Nephron progenitor cell (in vitro differentiated cells): ENCODE measurements around the gene BBS4.
A peak's percentile ranks its signal among the peaks of the same experiment; 100 is the strongest.
"Not testable (repeated sequence)": the region's sequence is repeated elsewhere in the genome, so short reads cannot be mapped to it uniquely, and the experiment has no call there.

ENCODE experiments used
- DNase-seq: peaks from one replicate; pipeline ENCODE4 v3.0.0; 2021
- H3K27ac Mint-ChIP-seq: 2 replicates; pipeline ENCODE4 v1.8.0; 2021; ENCODE audit warnings: mild to moderate bottlenecking, moderate library complexity, mixed read lengths
- H3K27me3 Mint-ChIP-seq: 2 replicates; pipeline ENCODE4 v1.8.0; 2021; ENCODE audit warnings: mild to moderate bottlenecking, low read depth, mixed read lengths; ENCODE audit not compliant: poor library complexity
- H3K36me3 Mint-ChIP-seq: 2 replicates; pipeline ENCODE4 v1.8.0; 2021; ENCODE audit warnings: low read depth, mixed read lengths
- H3K4me1 Mint-ChIP-seq: 2 replicates; pipeline ENCODE4 v1.8.0; 2021; ENCODE audit warnings: mixed read lengths
- H3K4me3 Mint-ChIP-seq: 2 replicates; pipeline ENCODE4 v1.8.0; 2021; ENCODE audit warnings: mild to moderate bottlenecking, moderate library complexity, mixed read lengths
- H3K9me3 Mint-ChIP-seq: 2 replicates; pipeline ENCODE4 v1.8.0; 2021; ENCODE audit warnings: mild to moderate bottlenecking, moderate library complexity, mixed read lengths
- TF ChIP-seq, protein P1 (sequence below): fragments of 200-600 bp; sonication (generic); IDR thresholded peaks from 2 replicates; pipeline ENCODE4 v1.5.0; 2021; ENCODE audit warnings: antibody characterized with exemption

BBS4 gene, protein sequence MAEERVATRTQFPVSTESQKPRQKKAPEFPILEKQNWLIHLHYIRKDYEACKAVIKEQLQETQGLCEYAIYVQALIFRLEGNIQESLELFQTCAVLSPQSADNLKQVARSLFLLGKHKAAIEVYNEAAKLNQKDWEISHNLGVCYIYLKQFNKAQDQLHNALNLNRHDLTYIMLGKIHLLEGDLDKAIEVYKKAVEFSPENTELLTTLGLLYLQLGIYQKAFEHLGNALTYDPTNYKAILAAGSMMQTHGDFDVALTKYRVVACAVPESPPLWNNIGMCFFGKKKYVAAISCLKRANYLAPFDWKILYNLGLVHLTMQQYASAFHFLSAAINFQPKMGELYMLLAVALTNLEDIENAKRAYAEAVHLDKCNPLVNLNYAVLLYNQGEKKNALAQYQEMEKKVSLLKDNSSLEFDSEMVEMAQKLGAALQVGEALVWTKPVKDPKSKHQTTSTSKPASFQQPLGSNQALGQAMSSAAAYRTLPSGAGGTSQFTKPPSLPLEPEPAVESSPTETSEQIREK

GRCh38 chr15:72685925-72686794 is at the start of gene BBS4, which contains the start of gene HIGD2B:
Gene BBS4, plus strand, starts transcription at chr15:72686207. Its CDS starts 21 bp downstream, at chr15:72686228.
Gene HIGD2B, minus strand, starts transcription at chr15:72686182. Its CDS starts 9,808 bp downstream, at chr15:72676374.
- peaks cover 15% of the 10 kb centered on the region for H3K4me1 Mint-ChIP-seq
- peaks cover 9% of the 10 kb centered on the region for H3K27me3 Mint-ChIP-seq
- peak within 1 kb of the TSS; percentile 97 for H3K27ac Mint-ChIP-seq
- H3K36me3 Mint-ChIP-seq: no peaks in the 10 kb centered on the region
- peak; percentile 90 for DNase-seq
- TF ChIP-seq, protein P1, sequence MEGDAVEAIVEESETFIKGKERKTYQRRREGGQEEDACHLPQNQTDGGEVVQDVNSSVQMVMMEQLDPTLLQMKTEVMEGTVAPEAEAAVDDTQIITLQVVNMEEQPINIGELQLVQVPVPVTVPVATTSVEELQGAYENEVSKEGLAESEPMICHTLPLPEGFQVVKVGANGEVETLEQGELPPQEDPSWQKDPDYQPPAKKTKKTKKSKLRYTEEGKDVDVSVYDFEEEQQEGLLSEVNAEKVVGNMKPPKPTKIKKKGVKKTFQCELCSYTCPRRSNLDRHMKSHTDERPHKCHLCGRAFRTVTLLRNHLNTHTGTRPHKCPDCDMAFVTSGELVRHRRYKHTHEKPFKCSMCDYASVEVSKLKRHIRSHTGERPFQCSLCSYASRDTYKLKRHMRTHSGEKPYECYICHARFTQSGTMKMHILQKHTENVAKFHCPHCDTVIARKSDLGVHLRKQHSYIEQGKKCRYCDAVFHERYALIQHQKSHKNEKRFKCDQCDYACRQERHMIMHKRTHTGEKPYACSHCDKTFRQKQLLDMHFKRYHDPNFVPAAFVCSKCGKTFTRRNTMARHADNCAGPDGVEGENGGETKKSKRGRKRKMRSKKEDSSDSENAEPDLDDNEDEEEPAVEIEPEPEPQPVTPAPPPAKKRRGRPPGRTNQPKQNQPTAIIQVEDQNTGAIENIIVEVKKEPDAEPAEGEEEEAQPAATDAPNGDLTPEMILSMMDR: no peak
- no peaks in the 10 kb centered on the region for H3K9me3 Mint-ChIP-seq
- peak within 1 kb of the TSS; percentile 95 for H3K4me3 Mint-ChIP-seq

GRCh38 chr15:72636519-72637282 is 49.3 kb upstream of the BBS4 start:
- H3K9me3 Mint-ChIP-seq, H3K36me3 Mint-ChIP-seq, H3K27me3 Mint-ChIP-seq, H3K4me3 Mint-ChIP-seq, H3K27ac Mint-ChIP-seq, H3K4me1 Mint-ChIP-seq: not testable (repeated sequence)
- peak; percentile 80 for DNase-seq

GRCh38 chr15:72639759-72640483 is 46.1 kb upstream of the BBS4 start:
- not testable (repeated sequence) for H3K9me3 Mint-ChIP-seq, H3K27me3 Mint-ChIP-seq, H3K4me3 Mint-ChIP-seq, DNase-seq, H3K27ac Mint-ChIP-seq, H3K36me3 Mint-ChIP-seq, H3K4me1 Mint-ChIP-seq

- not testable (repeated sequence) for H3K9me3 Mint-ChIP-seq, H3K36me3 Mint-ChIP-seq, DNase-seq, H3K27me3 Mint-ChIP-seq, H3K27ac Mint-ChIP-seq, H3K4me3 Mint-ChIP-seq, H3K4me1 Mint-ChIP-seq
These were observed 43.7 kb upstream of the BBS4 start for GRCh38 chr15:72642271-72642670.

DNA sequence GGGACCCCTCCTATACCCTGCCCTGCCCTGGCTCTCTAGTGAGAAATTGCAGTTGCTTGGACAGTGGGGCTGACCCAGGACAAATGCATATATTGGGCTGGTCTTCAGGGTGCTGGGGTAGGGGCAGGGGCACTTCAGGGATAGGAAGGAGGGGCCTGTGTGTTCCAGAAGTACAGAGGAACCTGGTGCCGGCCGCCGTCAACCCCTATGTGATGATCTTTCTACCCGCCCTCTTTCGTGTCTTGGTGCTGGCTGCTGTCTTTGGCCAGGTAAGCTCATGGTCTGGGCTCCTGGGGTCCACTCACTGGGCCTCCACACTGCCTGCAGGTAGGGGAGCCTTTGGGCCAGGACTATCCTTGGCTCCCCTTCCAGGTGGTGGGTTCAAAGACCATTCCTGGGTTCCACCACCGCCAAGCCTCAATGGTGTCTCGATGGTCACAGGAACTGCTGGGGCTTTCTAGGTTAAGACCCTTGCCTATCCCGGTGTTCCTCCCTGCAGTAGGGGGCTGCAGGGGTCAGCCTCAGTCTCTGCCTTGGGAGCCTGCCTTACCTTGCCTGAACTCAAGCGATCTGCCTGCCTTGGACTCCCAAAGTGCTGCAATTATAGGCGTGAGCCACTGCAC is 37.3 kb upstream of the BBS4 start:
- not testable (repeated sequence) for H3K4me3 Mint-ChIP-seq, H3K36me3 Mint-ChIP-seq, H3K9me3 Mint-ChIP-seq, H3K4me1 Mint-ChIP-seq, DNase-seq, H3K27ac Mint-ChIP-seq, H3K27me3 Mint-ChIP-seq

- H3K27ac Mint-ChIP-seq, H3K4me1 Mint-ChIP-seq, H3K36me3 Mint-ChIP-seq, DNase-seq, H3K9me3 Mint-ChIP-seq, H3K4me3 Mint-ChIP-seq, H3K27me3 Mint-ChIP-seq: not testable (repeated sequence)
These were observed 31.6 kb upstream of the BBS4 start, which contains the start of gene GOLGA6B for GRCh38 chr15:72654397-72654796. Gene GOLGA6B, plus strand, starts transcription at chr15:72654697. Its CDS starts 41 bp downstream, at chr15:72654738.

DNA sequence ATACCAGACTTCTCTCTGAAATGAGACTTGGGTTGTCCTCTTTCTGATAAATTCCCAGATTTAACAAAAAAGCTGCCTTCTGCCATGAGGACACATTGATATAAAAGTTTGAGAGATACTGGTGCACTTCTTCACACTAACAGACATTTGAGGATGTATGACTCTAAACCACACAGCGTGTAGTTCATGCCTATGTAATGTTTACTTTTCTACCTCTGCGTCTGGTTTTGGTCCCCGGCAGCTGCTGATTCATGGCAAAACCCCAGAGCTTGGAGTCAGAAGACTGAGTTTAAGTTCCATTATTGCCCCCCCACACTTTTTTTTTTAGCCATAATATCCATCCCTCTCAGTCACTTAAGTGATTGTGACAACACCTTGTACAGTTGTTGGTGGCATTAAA is 30.0 kb upstream of the BBS4 start:
- H3K9me3 Mint-ChIP-seq, H3K27me3 Mint-ChIP-seq, DNase-seq, H3K4me3 Mint-ChIP-seq, H3K36me3 Mint-ChIP-seq, H3K4me1 Mint-ChIP-seq, H3K27ac Mint-ChIP-seq: not testable (repeated sequence)

DNA sequence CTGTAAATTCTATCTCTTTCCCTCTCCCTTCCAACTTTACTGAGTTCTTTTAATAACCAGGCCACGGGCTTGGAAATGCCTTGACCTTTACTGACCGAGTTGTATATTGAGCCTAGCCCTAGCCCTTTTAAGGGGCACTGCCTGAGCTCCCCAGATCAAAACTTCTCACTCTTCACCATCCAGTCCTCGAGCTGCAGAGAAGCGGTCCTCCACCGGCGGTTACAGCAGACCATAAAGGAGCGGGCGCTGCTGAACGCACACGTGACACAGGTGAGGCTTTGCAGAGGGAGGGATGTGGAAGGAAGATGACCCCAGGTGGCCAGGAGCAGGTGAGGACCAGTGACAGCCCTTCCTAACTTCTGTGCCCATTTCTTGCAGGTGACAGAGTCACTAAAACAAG is 24.9 kb upstream of the BBS4 start:
- not testable (repeated sequence) for H3K27me3 Mint-ChIP-seq, H3K27ac Mint-ChIP-seq, DNase-seq, H3K4me1 Mint-ChIP-seq, H3K4me3 Mint-ChIP-seq, H3K36me3 Mint-ChIP-seq, H3K9me3 Mint-ChIP-seq

DNA sequence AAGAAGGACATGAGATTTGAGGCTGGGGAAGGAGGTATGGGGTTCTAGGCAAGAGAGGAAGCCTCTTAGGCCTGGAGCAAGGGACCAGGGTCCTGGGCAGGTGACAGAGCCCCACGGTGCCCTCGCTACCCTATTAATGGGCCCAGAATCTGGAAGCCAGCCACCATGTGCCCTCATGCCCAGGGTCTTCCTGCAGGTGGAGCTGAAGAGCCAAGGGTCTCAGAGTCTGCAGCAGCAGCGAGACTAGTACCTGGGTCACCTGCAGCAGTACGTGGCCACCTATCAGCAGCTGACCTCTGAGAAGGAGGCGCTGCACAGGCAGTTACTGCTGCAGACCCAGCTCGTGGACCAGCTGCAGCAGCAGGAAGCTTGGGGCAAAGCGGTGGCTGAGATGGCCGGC is 22.1 kb upstream of the BBS4 start:
- DNase-seq, H3K27ac Mint-ChIP-seq, H3K36me3 Mint-ChIP-seq, H3K27me3 Mint-ChIP-seq, H3K4me3 Mint-ChIP-seq, H3K4me1 Mint-ChIP-seq, H3K9me3 Mint-ChIP-seq: not testable (repeated sequence)

DNA sequence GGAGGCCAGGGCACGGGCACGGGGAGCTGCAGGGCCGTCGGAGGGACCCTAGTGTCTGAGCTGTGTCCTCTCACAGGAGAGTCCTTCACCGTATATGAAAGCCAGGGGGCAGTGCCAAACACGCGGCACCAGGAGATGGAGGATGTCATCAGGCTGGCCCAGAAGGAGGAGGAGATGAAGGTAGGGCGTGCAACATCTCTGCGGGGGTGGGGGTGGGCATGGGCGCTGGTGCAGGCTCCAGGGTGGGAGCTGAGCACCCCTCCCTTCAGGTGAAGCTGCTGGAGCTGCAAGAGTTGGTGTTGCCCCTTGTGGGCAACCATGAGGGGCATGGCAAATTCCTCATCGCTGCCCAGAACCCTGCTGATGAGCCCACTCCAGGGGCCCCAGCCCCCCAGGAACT is 20.3 kb upstream of the BBS4 start:
- not testable (repeated sequence) for DNase-seq, H3K27me3 Mint-ChIP-seq, H3K36me3 Mint-ChIP-seq, H3K27ac Mint-ChIP-seq, H3K4me3 Mint-ChIP-seq, H3K9me3 Mint-ChIP-seq, H3K4me1 Mint-ChIP-seq

DNA sequence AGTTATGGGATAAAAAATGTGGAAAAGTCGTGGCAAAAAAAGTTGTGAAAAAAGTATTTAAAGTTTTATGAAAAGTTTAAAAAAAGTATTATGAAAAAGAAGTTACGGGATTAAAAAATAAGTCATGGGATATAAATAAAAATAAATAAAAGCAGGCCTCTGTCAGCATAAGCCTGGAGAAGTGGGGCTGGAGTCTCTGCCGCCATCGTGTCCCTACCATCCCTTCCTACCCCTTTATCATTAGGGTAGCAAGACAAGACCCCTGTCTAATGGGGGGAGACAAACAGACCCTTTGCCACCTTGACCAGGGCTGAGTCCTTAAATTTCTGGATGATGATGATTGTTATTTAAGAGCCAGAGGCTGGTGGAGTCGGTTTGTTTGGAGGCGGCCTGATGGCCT is 16.2 kb upstream of the BBS4 start:
- not testable (repeated sequence) for H3K36me3 Mint-ChIP-seq, H3K4me3 Mint-ChIP-seq, H3K9me3 Mint-ChIP-seq, H3K27ac Mint-ChIP-seq, H3K4me1 Mint-ChIP-seq, DNase-seq
- H3K27me3 Mint-ChIP-seq: peaks cover 12% of the 10 kb centered on the region
